K562 (cell line): Measurements from ENCODE around the gene B3GALT4.

Experiments used
- GATA2 ChIP-seq: sonication (generic); formaldehyde crosslinking; IDR thresholded peaks from 2 replicates; pipeline ENCODE4 v1.4.0; 2020; ENCODE audit warnings: mild to moderate bottlenecking, missing genetic modification reagents
- KDM2B ChIP-seq: fragments of 250-450 bp; sonication (Bioruptor Pico); IDR thresholded peaks from 2 replicates; pipeline ENCODE4 v1.8.0; 2021; ENCODE audit warnings: mild to moderate bottlenecking, moderate library complexity
- POLR2A ChIP-seq: fragments of 450-650 bp; conservative IDR thresholded peaks from 2 replicates; pipeline ENCODE4 v1.6.1; 2016
- RBM39 ChIP-seq: fragments of 200-400 bp; formaldehyde crosslinking; optimal IDR thresholded peaks from 2 replicates; pipeline ENCODE3; 2018; ENCODE audit warnings: low read depth, low read length
- SRF ChIP-seq, 2 experiments: fragments of 250-450, 450-650 bp in 1 of 2; sonication (Bioruptor Pico) in 1 of 2; sonication (generic) in 1 of 2; formaldehyde crosslinking; IDR thresholded peaks; 2 replicates each; pipeline versions ENCODE4 v1.5.0 to v1.5.1; 2020 to 2022; ENCODE audit warnings: mild to moderate bottlenecking in 1 of 2, missing genetic modification reagents in 1 of 2
- ZSCAN32 ChIP-seq: fragments of 450-650 bp; formaldehyde crosslinking; IDR thresholded peaks from 2 replicates; pipeline ENCODE4 v1.4.0; 2020; ENCODE audit warnings: mild to moderate bottlenecking, moderate library complexity

DNA sequence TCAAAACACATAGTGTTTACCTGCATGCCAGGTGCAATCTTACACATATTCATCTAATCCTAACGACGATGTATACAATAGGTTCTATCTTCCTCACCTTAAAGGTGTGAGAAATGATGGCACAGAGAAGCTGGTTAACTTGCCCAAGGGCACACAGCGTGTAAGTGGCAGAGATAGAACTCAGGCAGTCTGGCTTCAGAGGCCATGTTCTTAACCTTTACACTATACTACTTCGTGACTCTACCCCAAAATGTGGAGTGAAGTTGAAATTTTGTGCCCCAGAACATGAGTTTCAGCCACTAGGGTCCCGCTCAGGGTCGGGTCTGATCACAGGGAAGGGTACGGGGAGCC, 5.8 kb upstream of the B3GALT4 start:
- TF ChIP-seq GATA2 (CRISPR knock-in tag) = no peak
- no peak for TF ChIP-seq KDM2B (CRISPR knock-in tag)
- no peak for TF ChIP-seq ZSCAN32
- TF ChIP-seq POLR2A = no peak
- peak; percentile 14 for TF ChIP-seq RBM39
- no peak for TF ChIP-seq SRF (CRISPR knock-in tag; IDR thresholded peaks at IDR 0.05)
